Coronary artery (tissue), 2 donors: ENCODE results near the gene MESP1.
"Not testable (repeated sequence)": the region's sequence is repeated elsewhere in the genome, so short reads cannot be mapped to it uniquely, and the experiment has no call there.

ENCODE experiments used
- DNase-seq: peaks from one replicate; pipeline ENCODE4 v3.0.0-alpha.2; 2017; ENCODE audit warnings: low spot score
- H3K27ac ChIP-seq, 2 donors: fragments of 200-600 bp; sonication (generic); one replicate each; pipeline ENCODE4 v1.5.1; 2016 to 2019
- H3K4me3 ChIP-seq: fragments of 200-600 bp; sonication (generic); 2 replicates; pipeline ENCODE4 v1.5.1; 2016; ENCODE audit warnings: mild to moderate bottlenecking, moderate library complexity
- TF ChIP-seq, protein P1 (sequence below): fragments of 200-600 bp; sonication (generic); IDR thresholded peaks from one replicate; pipeline ENCODE4 v1.5.1; 2019; ENCODE audit warnings: antibody characterized with exemption

The MESP1 gene

GRCh38 chr15:89784686-89784960 lies 33.6 kb upstream of the MESP1 start:
- H3K4me3 ChIP-seq: no peak overlapping the region
- no peak overlapping the region for H3K27ac ChIP-seq
- peak; percentile 57 for DNase-seq
- TF ChIP-seq, protein P1, sequence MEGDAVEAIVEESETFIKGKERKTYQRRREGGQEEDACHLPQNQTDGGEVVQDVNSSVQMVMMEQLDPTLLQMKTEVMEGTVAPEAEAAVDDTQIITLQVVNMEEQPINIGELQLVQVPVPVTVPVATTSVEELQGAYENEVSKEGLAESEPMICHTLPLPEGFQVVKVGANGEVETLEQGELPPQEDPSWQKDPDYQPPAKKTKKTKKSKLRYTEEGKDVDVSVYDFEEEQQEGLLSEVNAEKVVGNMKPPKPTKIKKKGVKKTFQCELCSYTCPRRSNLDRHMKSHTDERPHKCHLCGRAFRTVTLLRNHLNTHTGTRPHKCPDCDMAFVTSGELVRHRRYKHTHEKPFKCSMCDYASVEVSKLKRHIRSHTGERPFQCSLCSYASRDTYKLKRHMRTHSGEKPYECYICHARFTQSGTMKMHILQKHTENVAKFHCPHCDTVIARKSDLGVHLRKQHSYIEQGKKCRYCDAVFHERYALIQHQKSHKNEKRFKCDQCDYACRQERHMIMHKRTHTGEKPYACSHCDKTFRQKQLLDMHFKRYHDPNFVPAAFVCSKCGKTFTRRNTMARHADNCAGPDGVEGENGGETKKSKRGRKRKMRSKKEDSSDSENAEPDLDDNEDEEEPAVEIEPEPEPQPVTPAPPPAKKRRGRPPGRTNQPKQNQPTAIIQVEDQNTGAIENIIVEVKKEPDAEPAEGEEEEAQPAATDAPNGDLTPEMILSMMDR: no peak

GRCh38 chr15:89783861-89784685 lies 33.0 kb upstream of the MESP1 start:
- TF ChIP-seq, protein P1: no peak
- DNase-seq: no peak
- Histone ChIP-seq H3K4me3 (no peak overlapping the region), H3K27ac (no peak overlapping the region)

DNA sequence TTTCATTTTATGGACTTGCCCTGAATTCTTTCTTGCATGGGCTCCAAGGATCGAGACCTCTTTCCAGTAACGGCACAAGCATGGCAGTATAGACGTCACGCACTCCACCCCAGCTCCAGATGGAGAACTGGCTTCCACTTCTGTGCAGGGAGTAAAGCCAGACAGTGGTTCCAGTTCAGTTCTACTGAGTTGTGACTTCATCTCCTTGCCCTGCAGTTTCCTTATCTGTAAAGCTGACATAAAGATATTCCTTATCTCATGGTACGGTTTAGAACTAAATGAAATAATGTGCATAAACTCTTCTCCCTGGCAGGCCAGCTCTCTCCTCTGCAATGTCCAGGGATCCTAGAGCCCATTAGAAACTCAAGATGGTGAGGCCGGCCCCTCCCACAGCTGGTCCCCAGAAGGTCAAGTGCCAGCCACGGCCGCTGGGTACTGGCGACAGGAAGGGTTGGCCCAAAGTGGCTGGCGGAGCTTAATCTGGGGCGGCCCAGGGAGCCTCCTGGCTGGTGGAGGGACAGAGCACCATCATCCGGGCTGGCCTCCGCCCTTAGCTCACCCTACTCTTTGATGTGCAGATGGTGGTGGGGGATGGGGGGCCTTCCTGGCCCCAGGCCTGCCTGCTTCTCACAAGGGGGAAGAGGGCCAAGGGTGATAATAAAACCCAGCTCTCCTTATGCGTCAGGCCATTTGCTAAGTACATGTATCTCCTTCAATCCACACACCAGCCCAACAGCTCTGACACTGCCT lies 32.2 kb upstream of the MESP1 start:
- TF ChIP-seq, protein P1: no peak
- peak overlapping the region in 1 of 2 donors; percentile 46 for H3K27ac ChIP-seq
- DNase-seq: peak; percentile 71
- H3K4me3 ChIP-seq: no peak overlapping the region

DNA sequence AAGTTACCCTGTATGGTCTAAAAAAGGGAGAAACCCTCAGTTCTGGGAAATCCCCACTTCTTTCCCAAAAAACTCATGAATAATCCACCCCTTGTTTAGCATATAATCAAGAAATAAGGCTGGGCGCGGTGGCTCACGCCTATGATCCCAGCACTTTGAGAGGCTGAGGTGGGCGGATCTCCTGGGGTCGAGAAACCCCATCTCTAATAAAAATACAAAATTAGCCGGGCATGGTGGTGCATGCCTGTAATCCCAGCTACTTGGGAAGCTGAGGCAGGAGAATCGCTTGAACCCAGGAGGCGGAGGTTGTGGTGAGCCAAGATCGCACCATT lies 31.5 kb upstream of the MESP1 start:
- not testable (repeated sequence) for H3K4me3 ChIP-seq, H3K27ac ChIP-seq
- DNase-seq: peak; percentile 56

GRCh38 chr15:89781891-89782618 lies 31.0 kb upstream of the MESP1 start:
- DNase-seq: peak; percentile 62
- H3K4me3 ChIP-seq: no peak overlapping the region
- TF ChIP-seq, protein P1: no peak
- no peak overlapping the region for H3K27ac ChIP-seq

- DNase-seq: no peak
- TF ChIP-seq, protein P1: no peak
- Histone ChIP-seq H3K4me3 (no peak overlapping the region), H3K27ac (no peak overlapping the region)
Observed at GRCh38 chr15:89781055-89781454, 30.0 kb upstream of the MESP1 start.

- no peak for DNase-seq
- Histone ChIP-seq H3K27ac (no peak overlapping the region), H3K4me3 (no peak overlapping the region)
- TF ChIP-seq, protein P1: no peak
Observed at GRCh38 chr15:89780601-89781000, 29.6 kb upstream of the MESP1 start.
